SU-DHL-6 (cell line): ENCODE results near the gene RASGRP4.

Experiments used
- EZH2phosphoT487 ChIP-seq: fragments of 200-600 bp; sonication (generic), shearing (Covaris generic); conservative IDR thresholded peaks from 2 replicates; pipeline ENCODE4 v1.6.1; 2018; ENCODE audit warnings: mild to moderate bottlenecking, antibody characterized with exemption, low read length, moderate library complexity, mixed read lengths
- TF ChIP-seq, protein P1 (sequence below): fragments of 200-600 bp; sonication (generic); IDR thresholded peaks from one replicate; pipeline ENCODE4 v1.5.1; 2017; ENCODE audit warnings: antibody characterized with exemption, mild to moderate bottlenecking, low read length, moderate library complexity; ENCODE audit not compliant: insufficient read depth, poor library complexity, severe bottlenecking

DNA sequence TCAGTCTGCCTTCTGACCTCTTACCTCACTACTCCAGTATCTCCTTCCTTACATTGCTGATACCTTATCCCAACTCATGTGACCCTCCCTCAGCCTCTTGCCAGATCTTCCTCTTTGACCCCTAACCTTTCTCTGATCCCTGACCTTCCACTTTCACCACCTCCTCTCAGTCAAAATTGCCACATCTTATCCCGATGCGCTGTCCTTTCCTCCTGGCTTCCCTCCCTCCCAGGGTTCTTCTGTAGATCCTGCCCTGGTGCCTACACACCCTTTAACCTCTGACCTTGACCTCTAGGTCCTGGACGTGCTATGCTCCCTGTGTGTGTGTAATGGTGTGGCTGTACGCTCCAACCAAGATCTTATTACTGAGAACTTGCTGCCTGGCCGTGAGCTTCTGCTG, 31.2 kb upstream of the RASGRP4 start:
- TF ChIP-seq, protein P1, sequence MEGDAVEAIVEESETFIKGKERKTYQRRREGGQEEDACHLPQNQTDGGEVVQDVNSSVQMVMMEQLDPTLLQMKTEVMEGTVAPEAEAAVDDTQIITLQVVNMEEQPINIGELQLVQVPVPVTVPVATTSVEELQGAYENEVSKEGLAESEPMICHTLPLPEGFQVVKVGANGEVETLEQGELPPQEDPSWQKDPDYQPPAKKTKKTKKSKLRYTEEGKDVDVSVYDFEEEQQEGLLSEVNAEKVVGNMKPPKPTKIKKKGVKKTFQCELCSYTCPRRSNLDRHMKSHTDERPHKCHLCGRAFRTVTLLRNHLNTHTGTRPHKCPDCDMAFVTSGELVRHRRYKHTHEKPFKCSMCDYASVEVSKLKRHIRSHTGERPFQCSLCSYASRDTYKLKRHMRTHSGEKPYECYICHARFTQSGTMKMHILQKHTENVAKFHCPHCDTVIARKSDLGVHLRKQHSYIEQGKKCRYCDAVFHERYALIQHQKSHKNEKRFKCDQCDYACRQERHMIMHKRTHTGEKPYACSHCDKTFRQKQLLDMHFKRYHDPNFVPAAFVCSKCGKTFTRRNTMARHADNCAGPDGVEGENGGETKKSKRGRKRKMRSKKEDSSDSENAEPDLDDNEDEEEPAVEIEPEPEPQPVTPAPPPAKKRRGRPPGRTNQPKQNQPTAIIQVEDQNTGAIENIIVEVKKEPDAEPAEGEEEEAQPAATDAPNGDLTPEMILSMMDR, result no peak
- no peak for TF ChIP-seq EZH2phosphoT487
